ENCODE data around the gene CENPO.

- no peak for TF ChIP-seq TAF1 (IDR thresholded peaks at IDR 0.05; ENCODE audit: low read depth)
- TF ChIP-seq YY1 (IDR thresholded peaks at IDR 0.05; ENCODE audit: low read depth): no peak
- no peak for TF ChIP-seq CEBPB (IDR thresholded peaks at IDR 0.05)
- no peak for TF ChIP-seq EGR1 (IDR thresholded peaks at IDR 0.05)
- no peak for TF ChIP-seq TCF12 (IDR thresholded peaks at IDR 0.05; ENCODE audit: low read depth)
- no peak for TF ChIP-seq CREB1 (IDR thresholded peaks at IDR 0.05; ENCODE audit: low read depth)
- TF ChIP-seq, protein P1, sequence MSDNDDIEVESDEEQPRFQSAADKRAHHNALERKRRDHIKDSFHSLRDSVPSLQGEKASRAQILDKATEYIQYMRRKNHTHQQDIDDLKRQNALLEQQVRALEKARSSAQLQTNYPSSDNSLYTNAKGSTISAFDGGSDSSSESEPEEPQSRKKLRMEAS (IDR thresholded peaks at IDR 0.05): no peak
- TF ChIP-seq NFIC (IDR thresholded peaks at IDR 0.05): no peak
- no peak for TF ChIP-seq RAD21 (IDR thresholded peaks at IDR 0.05; ENCODE audit: low read depth)
- no peak for TF ChIP-seq USF1 (IDR thresholded peaks at IDR 0.05)
- TF ChIP-seq REST (IDR thresholded peaks at IDR 0.05; ENCODE audit: low read depth): no peak
- TF ChIP-seq FOXM1 (IDR thresholded peaks at IDR 0.05; ENCODE audit: borderline replicate concordance, low read depth): no peak
- TF ChIP-seq EP300 (IDR thresholded peaks at IDR 0.05; ENCODE audit: borderline replicate concordance): no peak
Observed at GRCh38 chr2:24826773-24827145, 33.5 kb downstream of the CENPO start.

All from Ishikawa (cell line).